ENCODE measurements around the gene SLAIN2. TPM values are rescaled to one million over a fixed set of nuclear protein-coding genes. Genes with fewer than 3 reads are reported as not detected.

SLAIN2 gene
- total RNA-seq, 1 donor from 2014 or later = 94.3 TPM

DNA sequence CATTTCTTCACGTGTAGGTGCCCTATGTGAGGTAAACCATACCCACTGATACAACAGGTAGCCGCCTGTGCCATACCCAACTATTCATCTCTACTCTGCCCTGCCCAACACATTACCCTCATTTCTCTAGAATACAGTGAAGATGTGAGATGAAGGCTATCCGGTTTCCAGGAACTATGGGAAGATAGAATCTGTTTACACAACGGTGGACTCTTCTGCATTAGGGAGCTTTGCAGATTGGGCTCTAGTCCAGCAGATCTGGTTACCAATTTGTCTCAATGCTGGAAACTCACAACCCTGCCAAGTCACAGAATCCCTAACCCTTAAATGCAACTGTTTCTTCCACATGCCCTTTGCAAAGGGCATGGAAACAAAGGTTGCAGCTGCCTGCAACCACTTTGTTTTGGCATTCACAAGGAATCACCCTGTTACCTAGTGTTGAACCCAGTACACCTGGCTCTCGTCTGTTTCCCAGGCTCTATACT, 6.4 kb upstream of the SLAIN2 start:
- Histone ChIP-seq H3K27me3 (no peaks in the 10 kb centered on the region), H3K9me3 (no peaks in the 10 kb centered on the region), H3K4me3 (no peak overlapping the region), H3K27ac (no peak overlapping the region), H3K36me3 (no peaks in the 10 kb centered on the region), H3K4me1 (no peaks in the 10 kb centered on the region)
- intact Hi-C loops (cut with DNase I) = no loop called here
- no peak for TF ChIP-seq CTCF (IDR thresholded peaks at IDR 0.05)
- no peak for ATAC-seq
- DNase-seq = no peak

DNA sequence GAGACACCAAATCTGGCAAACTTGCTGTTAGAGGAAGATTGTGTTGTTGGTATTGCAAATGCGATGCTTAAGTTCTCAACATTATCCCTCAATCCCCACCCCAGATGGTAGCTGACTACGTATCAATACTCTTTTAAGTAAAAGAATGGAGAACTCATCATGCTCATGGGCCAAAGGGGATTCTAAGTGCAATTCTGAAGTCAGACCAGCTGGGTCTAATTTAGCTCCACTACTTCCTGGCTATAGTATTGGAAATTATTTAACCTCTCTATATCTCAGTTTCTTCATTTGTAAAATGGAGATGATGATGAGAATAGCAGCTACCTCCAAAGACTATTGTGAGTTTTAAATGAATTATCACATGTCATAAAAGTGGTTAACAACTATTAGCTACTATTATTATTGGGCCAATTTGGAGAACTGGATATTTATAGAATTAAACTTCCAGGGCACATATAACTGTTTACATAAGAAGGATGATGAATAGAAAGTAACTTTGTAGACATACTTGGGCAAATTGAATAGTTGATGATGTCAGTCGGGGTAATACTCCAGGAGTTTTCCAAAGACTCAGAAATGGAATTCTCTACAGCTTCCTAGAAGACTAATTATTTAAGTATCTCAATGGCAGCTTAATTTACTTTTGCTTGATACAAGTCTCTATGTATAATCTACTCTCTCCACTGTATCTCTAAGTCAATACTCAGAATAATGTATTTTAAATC, 5.0 kb upstream of the SLAIN2 start:
- no peaks in the 10 kb centered on the region for H3K4me1 ChIP-seq
- H3K27ac ChIP-seq = no peak overlapping the region
- intact Hi-C loops (cut with DNase I) = no loop called here
- DNase-seq (no peak), ATAC-seq (no peak)
- no peaks in the 10 kb centered on the region for H3K36me3 ChIP-seq
- H3K9me3 ChIP-seq = no peaks in the 10 kb centered on the region
- no peak overlapping the region for H3K4me3 ChIP-seq
- no peaks in the 10 kb centered on the region for H3K27me3 ChIP-seq
- no peak for TF ChIP-seq CTCF (IDR thresholded peaks at IDR 0.05)

DNA sequence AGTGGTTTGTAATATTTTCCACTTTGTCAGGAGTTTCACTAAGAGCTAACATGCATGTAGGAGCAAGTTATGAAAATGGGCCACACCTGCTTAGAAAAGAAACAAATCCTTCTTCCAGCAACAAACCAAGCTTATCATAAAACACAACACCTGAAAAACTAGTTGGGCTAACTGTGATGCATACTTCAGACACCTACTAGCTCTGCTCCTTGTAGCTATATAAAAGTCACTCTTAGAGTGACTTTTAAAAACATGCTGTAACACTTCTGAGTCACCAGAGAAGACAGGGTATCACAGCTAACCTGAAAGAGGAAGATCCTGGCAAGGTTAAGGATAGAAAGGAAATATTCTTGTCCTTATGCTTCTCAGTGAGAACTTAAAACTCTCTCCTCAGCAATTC, 3.6 kb upstream of the SLAIN2 start:
- Histone ChIP-seq H3K36me3 (no peaks in the 10 kb centered on the region), H3K4me3 (no peak overlapping the region), H3K9me3 (no peaks in the 10 kb centered on the region), H3K4me1 (no peaks in the 10 kb centered on the region), H3K27ac (no peak overlapping the region), H3K27me3 (no peaks in the 10 kb centered on the region)
- intact Hi-C loops (cut with DNase I) = no loop called here
- TF ChIP-seq CTCF (IDR thresholded peaks at IDR 0.05) = no peak
- DNase-seq (no peak), ATAC-seq (no peak)

GRCh38 chr4:48339642-48340041, 1.7 kb upstream of the SLAIN2 start:
- DNase-seq (no peak), ATAC-seq (no peak)
- H3K4me1 ChIP-seq = peaks cover 13% of the 10 kb centered on the region
- no peaks in the 10 kb centered on the region for H3K9me3 ChIP-seq
- H3K4me3 ChIP-seq = peak overlapping the region; percentile 90
- peak overlapping the region; percentile 94 for H3K27ac ChIP-seq
- TF ChIP-seq CTCF (IDR thresholded peaks at IDR 0.05) = no peak
- intact Hi-C loops (cut with DNase I) = no loop called here
- H3K27me3 ChIP-seq = no peaks in the 10 kb centered on the region
- H3K36me3 ChIP-seq = no peaks in the 10 kb centered on the region

DNA sequence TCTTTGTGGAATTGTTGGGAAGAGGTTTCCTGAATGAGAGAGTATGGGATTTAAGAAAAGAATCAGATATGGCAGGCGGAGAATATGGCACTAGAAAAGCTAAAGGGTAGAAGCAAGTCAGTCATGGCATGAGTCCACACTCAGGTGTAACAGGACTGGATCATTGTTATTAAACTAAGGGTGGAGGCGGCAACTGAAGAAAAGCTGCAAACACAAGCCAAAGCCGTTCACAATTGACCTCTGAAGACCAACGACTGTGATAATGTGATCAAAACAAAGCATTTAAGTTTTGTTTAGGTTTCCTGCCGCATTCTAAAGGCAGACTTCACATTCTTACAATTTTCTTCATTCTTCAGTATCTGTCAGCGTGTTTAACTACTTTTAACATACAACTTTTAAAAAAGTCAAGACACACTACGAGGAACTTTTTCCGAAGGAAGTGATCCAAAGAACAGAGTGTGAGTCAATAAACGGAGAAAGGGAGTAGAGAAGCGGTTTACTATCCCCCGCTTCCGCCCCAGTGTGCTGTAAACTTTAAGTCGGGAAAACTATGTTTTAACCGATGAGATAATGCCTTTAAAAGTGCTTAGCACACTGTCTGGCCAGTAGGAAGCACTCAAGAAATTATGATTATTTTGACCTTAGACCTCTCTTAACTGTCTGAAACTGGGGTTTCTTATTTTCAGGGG, 909 bp upstream of the SLAIN2 start:
- no peaks in the 10 kb centered on the region for H3K36me3 ChIP-seq
- peak; percentile 2 for ATAC-seq
- intact Hi-C loops (cut with DNase I) = no loop called here
- TF ChIP-seq CTCF (IDR thresholded peaks at IDR 0.05) = no peak
- H3K27ac ChIP-seq = peak overlapping the region; percentile 94
- no peaks in the 10 kb centered on the region for H3K27me3 ChIP-seq
- DNase-seq = no peak
- no peaks in the 10 kb centered on the region for H3K9me3 ChIP-seq
- peaks cover 15% of the 10 kb centered on the region for H3K4me1 ChIP-seq
- peak overlapping the region; percentile 90 for H3K4me3 ChIP-seq
